Neural cell (in vitro differentiated cells): Measurements from ENCODE around the gene SENP5. TPM values are rescaled to one million over a fixed set of nuclear protein-coding genes. Genes with fewer than 3 reads are reported as not detected.

ENCODE experiments used
- H2AFZ ChIP-seq: fragments of 200-600, 300-800 bp; sonication (generic), shearing (Covaris generic); 2 replicates; pipeline ENCODE4 v1.6.0; 2014; ENCODE audit warnings: low read depth, mild to moderate bottlenecking, antibody characterized with exemption, low read length, moderate library complexity
- H3F3A ChIP-seq: fragments of 200-600 bp; shearing (Covaris generic); 2 replicates; pipeline ENCODE4 v1.6.1; 2016; ENCODE audit warnings: mild to moderate bottlenecking, moderate library complexity, mixed read lengths, antibody characterized with exemption, low read length; ENCODE audit not compliant: insufficient read depth, poor library complexity, severe bottlenecking
- H3K27ac ChIP-seq: fragments of 200-600, 300-800 bp; sonication (generic), shearing (Covaris generic); 2 replicates; pipeline ENCODE4 v1.5.1; 2014; ENCODE audit warnings: mild to moderate bottlenecking, low read length, moderate library complexity
- H3K27me3 ChIP-seq: fragments of 300-800, 200-600 bp; sonication (generic), shearing (Covaris generic); 2 replicates; pipeline ENCODE4 v1.6.0; 2014; ENCODE audit warnings: mild to moderate bottlenecking, low read depth, low read length, moderate library complexity; ENCODE audit not compliant: insufficient read depth
- H3K36me3 ChIP-seq: fragments of 300-800, 200-600 bp; sonication (generic), shearing (Covaris generic); 2 replicates; pipeline ENCODE4 v1.5.1; 2014; ENCODE audit warnings: mild to moderate bottlenecking, antibody characterized with exemption, low read length, moderate library complexity; ENCODE audit not compliant: insufficient read depth
- H3K4me2 ChIP-seq: fragments of 300-800, 200-600 bp; sonication (generic), shearing (Covaris generic); 2 replicates; pipeline ENCODE4 v1.6.0; 2014; ENCODE audit warnings: mild to moderate bottlenecking, low read length
- H3K4me3 ChIP-seq: fragments of 300-800, 200-600 bp; sonication (generic), shearing (Covaris generic); 2 replicates; pipeline ENCODE4 v1.5.1; 2014; ENCODE audit warnings: mild to moderate bottlenecking, low read length, moderate library complexity
- H3K79me2 ChIP-seq: fragments of 200-600 bp; shearing (Covaris generic); replicated peaks from 2 replicates; pipeline ENCODE4 v1.6.0; 2014; ENCODE audit warnings: mild to moderate bottlenecking, low read length, moderate library complexity; ENCODE audit not compliant: insufficient read depth
- H3K9ac ChIP-seq: fragments of 300-800, 200-600 bp; sonication (generic), shearing (Covaris generic); 2 replicates; pipeline ENCODE4 v1.6.1; 2016; ENCODE audit warnings: mild to moderate bottlenecking, low read length, mixed read lengths
- H3K9me2 ChIP-seq: fragments of 200-600 bp; shearing (Covaris generic); 2 replicates; pipeline ENCODE4 v1.6.1; 2016; ENCODE audit warnings: mild to moderate bottlenecking, low read length, mixed read lengths; ENCODE audit not compliant: insufficient read depth
- H3K9me3 ChIP-seq: fragments of 200-600, 300-800 bp; sonication (generic), shearing (Covaris generic); 2 replicates; pipeline ENCODE4 v1.6.1; 2016; ENCODE audit warnings: mild to moderate bottlenecking, mixed run types, low read length, moderate library complexity, mixed read lengths
- H4K20me1 ChIP-seq: fragments of 200-600 bp; shearing (Covaris generic); 2 replicates; pipeline ENCODE4 v1.6.1; 2016; ENCODE audit warnings: mild to moderate bottlenecking, mixed run types; ENCODE audit not compliant: insufficient read depth
- CTCF ChIP-seq: fragments of 450-650 bp; IDR thresholded peaks from 2 replicates; pipeline ENCODE4 v1.5.1; 2014; ENCODE audit warnings: antibody characterized with exemption, mild to moderate bottlenecking, moderate library complexity; ENCODE audit not compliant: poor library complexity, severe bottlenecking
- EP300 ChIP-seq: fragments of 450-650 bp; conservative IDR thresholded peaks from 2 replicates; pipeline ENCODE4 v1.6.1; 2014; ENCODE audit warnings: antibody characterized with exemption, mild to moderate bottlenecking, moderate library complexity; ENCODE audit not compliant: poor library complexity, severe bottlenecking
- EZH2 ChIP-seq: fragments of 200-600, 300-800 bp; shearing (Covaris generic), sonication (generic); IDR thresholded peaks from 2 replicates; pipeline ENCODE4 v1.6.1; 2014; ENCODE audit warnings: antibody characterized with exemption, low read length, borderline replicate concordance, mild to moderate bottlenecking; ENCODE audit not compliant: insufficient read depth, poor library complexity, severe bottlenecking
- MXI1 ChIP-seq: fragments of 450-650 bp; conservative IDR thresholded peaks from 2 replicates; pipeline ENCODE4 v1.6.1; 2014; ENCODE audit warnings: antibody characterized with exemption, mild to moderate bottlenecking; ENCODE audit not compliant: poor library complexity, severe bottlenecking
- POLR2AphosphoS5 ChIP-seq: IDR thresholded peaks from 2 replicates; pipeline ENCODE4 v1.6.1; 2012
- RAD21 ChIP-seq: fragments of 450-650 bp; conservative IDR thresholded peaks from 2 replicates; pipeline ENCODE4 v1.6.1; 2014; ENCODE audit warnings: antibody characterized with exemption, mild to moderate bottlenecking, moderate library complexity
- REST ChIP-seq: IDR thresholded peaks from 2 replicates; pipeline ENCODE4 v1.6.1; 2012; ENCODE audit warnings: borderline replicate concordance
- SMC3 ChIP-seq: fragments of 450-650 bp; conservative IDR thresholded peaks from 2 replicates; pipeline ENCODE4 v1.6.1; 2014; ENCODE audit warnings: antibody characterized with exemption, mild to moderate bottlenecking, moderate library complexity; ENCODE audit not compliant: poor library complexity
- TAF1 ChIP-seq: IDR thresholded peaks from 2 replicates; pipeline ENCODE4 v1.6.1; 2012; ENCODE audit warnings: low read depth
- polyA plus RNA-seq: library from polyadenylated mRNA; depleted of rRNA; stranded (reverse); fragments of >200 nt; gene quantifications from 2 replicates; pipeline ENCODE4 v1.2.3, GENCODE V29; 2014

SENP5 gene
- polyA plus RNA-seq, 1 donor from 2014 or later: 27.3 TPM

- no peaks in the 10 kb centered on the region for H4K20me1 ChIP-seq
- no peak overlapping the region for H3K4me3 ChIP-seq
- no peak overlapping the region for H2AFZ ChIP-seq
- H3K27ac ChIP-seq: no peak overlapping the region
- H3F3A ChIP-seq: no peaks in the 10 kb centered on the region
- no peak overlapping the region for H3K4me2 ChIP-seq
- H3K9me3 ChIP-seq: no peaks in the 10 kb centered on the region
- no peaks in the 10 kb centered on the region for H3K27me3 ChIP-seq
- TF ChIP-seq TAF1 (no peak), EP300 (no peak), SMC3 (no peak), REST (no peak), EZH2 (no peak), POLR2AphosphoS5 (no peak), CTCF (no peak), RAD21 (no peak)
- no peak overlapping the region for H3K9ac ChIP-seq
- H3K79me2 ChIP-seq: peaks cover 2% of the 10 kb centered on the region
- H3K9me2 ChIP-seq: no peaks in the 10 kb centered on the region
- no peaks in the 10 kb centered on the region for H3K36me3 ChIP-seq
Observed at GRCh38 chr3:196948442-196949284, 80.9 kb downstream of the SENP5 start.

- Histone ChIP-seq H3K27me3 (no peaks in the 10 kb centered on the region), H3K4me3 (no peak overlapping the region), H3K27ac (no peak overlapping the region), H2AFZ (no peak overlapping the region), H3K9me3 (no peaks in the 10 kb centered on the region), H3K9ac (no peak overlapping the region), H3K36me3 (no peaks in the 10 kb centered on the region), H3K4me2 (no peak overlapping the region), H3K9me2 (no peaks in the 10 kb centered on the region), H3K79me2 (no peaks in the 10 kb centered on the region), H3F3A (no peaks in the 10 kb centered on the region), H4K20me1 (no peaks in the 10 kb centered on the region)
- TF ChIP-seq SMC3 (no peak), MXI1 (no peak), RAD21 (no peak), TAF1 (no peak), EP300 (no peak), EZH2 (no peak), CTCF (no peak), POLR2AphosphoS5 (no peak), REST (no peak)
Observed at GRCh38 chr3:196949285-196949619, 81.5 kb downstream of the SENP5 start.
